ENCODE measurements around the gene PTPRK. TPM values are rescaled to one million over a fixed set of nuclear protein-coding genes. Genes with fewer than 3 reads are reported as not detected.

PTPRK gene
- total RNA-seq, 1 donor from 2014 or later: 18.4 TPM

- H3K36me3 ChIP-seq: no peaks in the 10 kb centered on the region
- H3K27me3 ChIP-seq (ENCODE audit: low read depth): no peaks in the 10 kb centered on the region
- H3K4me1 ChIP-seq: no peaks in the 10 kb centered on the region
- no peak overlapping the region for H3K27ac ChIP-seq (replicated peaks)
- no peak for DNase-seq
- no peak for TF ChIP-seq CTCF (IDR thresholded peaks at IDR 0.05; ENCODE audit: borderline replicate concordance)
- intact Hi-C loops (cut with micrococcal nuclease): no loop called here
- H3K4me3 ChIP-seq: no peak overlapping the region
- no peaks in the 10 kb centered on the region for H3K9me3 ChIP-seq (replicated peaks)
Measured at GRCh38 chr6:128025478-128025877, 494.9 kb downstream of the PTPRK start.

DNA sequence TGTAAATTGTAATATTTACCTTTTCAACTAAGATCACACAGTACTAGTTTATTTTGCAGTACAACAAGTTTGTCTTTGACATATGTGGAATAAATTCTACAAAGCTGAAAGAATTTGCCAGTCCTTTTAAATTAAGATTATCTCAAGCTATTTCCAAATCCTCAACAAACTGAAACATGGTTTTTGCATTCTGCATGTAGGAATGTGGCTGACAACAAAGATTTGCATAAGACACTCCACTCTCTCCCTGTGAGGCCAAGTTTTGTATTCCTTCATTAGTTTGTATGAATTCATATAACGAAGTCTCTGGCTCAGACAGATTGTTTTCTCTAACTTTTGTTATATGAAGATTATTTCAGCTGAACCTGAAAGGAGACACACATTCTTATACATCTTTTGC, 495.4 kb downstream of the PTPRK start:
- H3K4me3 ChIP-seq: no peak overlapping the region
- no peaks in the 10 kb centered on the region for H3K27me3 ChIP-seq (ENCODE audit: low read depth)
- H3K9me3 ChIP-seq (replicated peaks): no peaks in the 10 kb centered on the region
- no peak for TF ChIP-seq CTCF (IDR thresholded peaks at IDR 0.05; ENCODE audit: borderline replicate concordance)
- peaks cover 5% of the 10 kb centered on the region for H3K4me1 ChIP-seq
- DNase-seq: no peak
- H3K27ac ChIP-seq (replicated peaks): no peak overlapping the region
- no peaks in the 10 kb centered on the region for H3K36me3 ChIP-seq
- intact Hi-C loops (cut with micrococcal nuclease): no loop called here

GRCh38 chr6:128024046-128024445, 496.4 kb downstream of the PTPRK start:
- H3K4me1 ChIP-seq: peaks cover 14% of the 10 kb centered on the region
- intact Hi-C loops (cut with micrococcal nuclease): no loop called here

DNA sequence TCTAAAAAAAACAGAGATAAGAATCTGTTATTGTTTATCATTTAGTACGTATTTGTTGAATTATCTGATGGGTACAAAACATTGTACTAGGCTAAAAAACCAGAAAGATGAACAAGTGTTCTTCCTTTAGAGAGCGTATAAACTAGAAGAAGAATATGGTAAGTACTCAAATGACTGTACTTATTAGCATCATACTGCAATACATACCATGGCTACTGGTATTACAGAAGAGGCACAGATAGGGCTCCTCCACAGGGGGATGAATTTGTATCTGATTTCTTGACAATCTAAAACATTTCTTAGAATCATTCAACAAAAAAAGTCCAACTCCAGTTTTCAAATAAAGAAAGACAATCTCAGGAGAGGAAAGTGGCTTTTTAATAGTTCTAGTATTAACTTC, 501.6 kb downstream of the PTPRK start:
- H3K27me3 ChIP-seq (ENCODE audit: low read depth): no peaks in the 10 kb centered on the region
- no peak for DNase-seq
- no peak overlapping the region for H3K4me3 ChIP-seq
- H3K4me1 ChIP-seq: peaks cover 21% of the 10 kb centered on the region
- H3K9me3 ChIP-seq (replicated peaks): no peaks in the 10 kb centered on the region
- intact Hi-C loops (cut with micrococcal nuclease): no loop called here
- H3K27ac ChIP-seq (replicated peaks): no peak overlapping the region
- no peaks in the 10 kb centered on the region for H3K36me3 ChIP-seq
- TF ChIP-seq CTCF (IDR thresholded peaks at IDR 0.05; ENCODE audit: borderline replicate concordance): no peak

More at GRCh38 chr6:128024046-128024445, 496.4 kb downstream of the PTPRK start:
- no peak for DNase-seq
- TF ChIP-seq CTCF (IDR thresholded peaks at IDR 0.05; ENCODE audit: borderline replicate concordance): no peak
- H3K36me3 ChIP-seq: no peaks in the 10 kb centered on the region
- H3K4me3 ChIP-seq: no peak overlapping the region
- H3K9me3 ChIP-seq (replicated peaks): no peaks in the 10 kb centered on the region
- no peak overlapping the region for H3K27ac ChIP-seq (replicated peaks)
- no peaks in the 10 kb centered on the region for H3K27me3 ChIP-seq (ENCODE audit: low read depth)

DNA sequence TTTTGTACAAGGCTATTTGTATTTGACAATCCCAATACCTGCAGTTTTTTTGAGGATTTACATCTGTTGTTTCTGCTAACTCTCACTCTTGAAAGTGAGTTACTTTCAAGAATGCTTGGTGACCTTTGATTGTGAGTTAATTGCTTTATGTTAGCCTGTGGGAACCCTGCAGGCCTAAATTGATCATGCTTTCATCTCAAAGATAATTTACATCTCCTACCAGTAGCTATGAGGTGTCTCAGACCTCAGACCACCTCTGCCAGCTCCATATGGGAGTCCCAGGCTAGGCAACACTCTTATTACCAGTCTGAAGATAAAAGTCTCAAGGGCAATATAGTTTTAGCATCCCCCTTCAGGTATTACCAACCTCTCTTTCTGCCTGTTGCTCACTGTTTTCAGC, 503.1 kb downstream of the PTPRK start:
- intact Hi-C loops (cut with micrococcal nuclease): no loop called here
- H3K27me3 ChIP-seq (ENCODE audit: low read depth): no peaks in the 10 kb centered on the region
- no peaks in the 10 kb centered on the region for H3K36me3 ChIP-seq
- H3K9me3 ChIP-seq (replicated peaks): no peaks in the 10 kb centered on the region
- no peak overlapping the region for H3K4me3 ChIP-seq
- no peak for DNase-seq
- H3K4me1 ChIP-seq: peaks cover 21% of the 10 kb centered on the region
- H3K27ac ChIP-seq (replicated peaks): no peak overlapping the region
- TF ChIP-seq CTCF (IDR thresholded peaks at IDR 0.05; ENCODE audit: borderline replicate concordance): no peak

- Histone ChIP-seq H3K36me3 (peaks cover 3% of the 10 kb centered on the region), H3K4me3 (no peak overlapping the region), H3K27ac (replicated peaks) (no peak overlapping the region), H3K27me3 (ENCODE audit: low read depth) (no peaks in the 10 kb centered on the region), H3K9me3 (replicated peaks) (no peaks in the 10 kb centered on the region), H3K4me1 (no peaks in the 10 kb centered on the region)
- DNase-seq: no peak
- no peak for TF ChIP-seq CTCF (IDR thresholded peaks at IDR 0.05; ENCODE audit: borderline replicate concordance)
- intact Hi-C loops (cut with micrococcal nuclease): no loop called here
Measured at GRCh38 chr6:128007658-128008057, 512.7 kb downstream of the PTPRK start.

Measured in left ventricle myocardium inferior (tissue), 1 donor.